H54 (cell line): ENCODE measurements around the gene GRB2.
"Not testable (repeated sequence)": the region's sequence is repeated elsewhere in the genome, so short reads cannot be mapped to it uniquely, and the experiment has no call there.

Experiments used
- DNase-seq: peaks from one replicate; pipeline ENCODE4 v3.0.0; 2011; ENCODE audit warnings: low spot score, mixed read lengths; ENCODE audit not compliant: insufficient read length
- FAIRE-seq: peaks from 3 replicates; lab custom pipeline; 2011; peaks lifted over from hg19 to GRCh38; lab: Jason Lieb, UNC
- POLR2A ChIP-seq: IDR thresholded peaks from 2 replicates; pipeline ENCODE4 v1.6.1; 2011; ENCODE audit warnings: low read depth, mild to moderate bottlenecking, low read length

GRB2 gene

DNA sequence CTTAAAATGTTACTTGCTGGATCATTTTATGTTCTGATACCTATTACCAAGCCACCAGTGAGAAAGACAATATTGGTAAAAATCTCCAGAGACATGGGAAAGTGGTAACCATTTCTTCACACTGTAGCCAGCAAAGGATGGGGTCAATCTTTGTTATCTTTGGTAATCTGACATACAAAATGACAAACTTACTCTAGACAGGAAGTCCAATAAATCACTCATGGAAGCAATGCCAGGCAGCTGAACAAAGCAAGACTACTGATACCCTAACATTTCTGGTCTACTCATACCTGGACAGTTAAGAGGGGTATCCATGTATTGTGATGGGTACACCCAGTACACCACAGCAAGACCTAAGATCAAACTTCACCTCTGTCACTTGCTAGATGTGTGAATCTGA lies 19.0 kb downstream of the GRB2 start:
- TF ChIP-seq POLR2A = no peak
- no peak for FAIRE-seq

DNA sequence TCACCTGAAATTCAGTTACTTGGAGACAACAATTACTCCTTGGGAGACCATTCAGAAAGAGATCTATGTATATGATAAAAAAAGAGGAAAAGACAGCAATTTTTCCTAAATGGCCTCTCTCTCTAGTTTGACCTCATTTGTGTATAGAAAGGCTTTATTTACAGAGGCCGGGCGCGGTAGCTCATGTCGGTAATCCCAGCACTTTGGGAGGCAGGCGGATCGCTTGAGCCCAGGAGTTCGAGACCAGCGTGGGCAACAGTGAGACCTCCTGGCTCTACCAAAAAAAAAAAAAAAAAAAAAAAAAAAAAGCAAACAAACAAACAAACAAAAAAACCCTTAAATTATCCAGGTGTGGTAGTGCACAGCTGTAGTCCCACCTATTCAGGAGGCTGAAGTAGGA lies 20.7 kb downstream of the GRB2 start:
- DNase-seq = no peak
- FAIRE-seq = no peak
- no peak for TF ChIP-seq POLR2A

More for the DNA sequence above, 19.0 kb downstream of the GRB2 start:
- no peak for DNase-seq

DNA sequence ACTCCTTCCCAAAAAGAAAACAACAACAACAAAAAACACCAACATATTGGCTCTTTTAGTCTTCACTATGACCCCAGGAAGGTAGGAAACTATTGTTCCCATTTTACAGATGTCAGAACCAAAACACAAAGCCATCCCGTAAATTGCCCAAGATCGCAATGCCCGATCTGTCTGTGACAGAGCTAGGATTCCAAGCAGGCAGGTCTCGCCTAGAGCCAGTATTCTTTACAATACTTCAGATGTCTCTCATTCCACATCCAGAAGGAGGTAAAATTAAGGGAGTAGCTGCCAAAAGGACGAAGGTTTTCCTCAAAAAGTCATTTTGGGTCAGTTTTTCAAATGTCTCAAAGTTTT lies 21.7 kb downstream of the GRB2 start:
- TF ChIP-seq POLR2A = no peak
- FAIRE-seq (no peak), DNase-seq (no peak)

DNA sequence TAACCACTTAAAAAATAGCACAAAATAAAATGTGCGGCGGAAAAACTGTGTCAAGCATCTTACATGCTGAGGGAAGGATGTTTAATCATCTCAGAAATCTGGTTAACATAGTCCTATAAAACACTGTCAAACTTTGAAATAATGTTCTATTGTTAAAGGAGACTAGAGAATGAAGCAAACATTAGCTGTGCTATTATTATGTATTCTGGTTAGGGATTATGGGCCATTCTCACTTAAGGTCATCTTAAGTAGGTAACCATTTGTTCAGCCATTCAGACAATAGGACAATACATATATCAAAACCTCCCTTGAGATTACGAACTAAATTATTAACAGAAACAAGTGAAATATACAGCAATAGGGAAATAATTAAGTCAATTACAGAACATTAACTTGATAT lies 24.7 kb downstream of the GRB2 start:
- DNase-seq (no peak), FAIRE-seq (no peak)
- TF ChIP-seq POLR2A = no peak

DNA sequence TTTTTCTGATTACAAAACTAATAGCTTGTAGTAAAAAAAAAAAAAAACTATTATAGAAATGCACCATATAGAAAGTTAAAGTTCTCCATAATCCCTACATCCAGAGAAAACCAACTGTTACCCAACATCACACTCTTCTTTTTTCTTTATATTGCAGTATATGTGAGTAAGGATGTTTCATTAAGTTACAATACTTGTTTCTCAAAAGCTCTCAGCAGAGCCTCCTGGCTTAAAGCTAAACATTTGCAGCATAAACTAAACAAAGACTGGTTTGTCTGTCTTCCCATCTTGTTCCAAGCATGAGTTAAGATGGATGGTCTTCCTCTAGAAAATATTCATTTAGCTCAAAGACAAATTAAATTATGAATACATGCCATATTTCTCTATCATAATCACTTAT lies 25.2 kb downstream of the GRB2 start:
- no peak for DNase-seq
- no peak for TF ChIP-seq POLR2A
- no peak for FAIRE-seq

DNA sequence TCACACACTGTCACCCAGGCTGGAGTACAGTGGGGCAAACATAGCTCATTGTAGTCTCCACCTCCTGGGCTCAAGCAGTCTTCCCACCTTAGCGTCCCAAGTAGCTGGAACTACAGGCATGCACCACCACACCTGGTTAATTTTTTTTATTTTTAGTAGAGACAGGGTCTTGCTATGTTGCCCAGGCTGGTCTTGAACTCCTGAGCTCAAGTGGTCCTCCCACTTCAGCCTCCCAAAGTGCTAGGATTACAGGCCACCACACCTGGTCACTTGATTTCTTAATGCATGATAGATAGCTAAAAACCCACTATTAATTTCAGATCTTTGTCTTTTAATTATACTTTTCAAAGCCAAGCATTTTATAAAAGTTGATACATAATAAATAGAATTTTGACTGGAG lies 26.1 kb downstream of the GRB2 start:
- DNase-seq, FAIRE-seq: not testable (repeated sequence)

DNA sequence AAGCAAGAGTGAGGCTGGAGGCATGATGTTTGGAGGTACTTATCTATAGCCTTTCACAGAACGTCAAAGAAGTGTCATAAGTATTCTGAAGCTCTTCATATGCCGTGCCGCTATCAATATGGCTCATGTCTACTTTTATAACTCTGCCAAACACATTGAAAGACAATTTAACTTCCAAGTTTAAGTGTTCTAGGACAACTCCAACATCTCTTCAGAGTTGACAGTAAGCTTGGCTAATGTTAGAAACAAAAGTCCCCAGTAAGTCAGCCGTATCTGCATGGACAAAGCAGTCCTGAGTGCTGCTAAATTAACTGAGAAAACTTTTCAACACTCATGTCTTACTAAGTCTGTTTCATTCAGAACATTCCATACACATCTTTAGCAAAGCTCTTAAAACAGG lies 32.2 kb downstream of the GRB2 start:
- TF ChIP-seq POLR2A = no peak
- DNase-seq (no peak), FAIRE-seq (no peak)

DNA sequence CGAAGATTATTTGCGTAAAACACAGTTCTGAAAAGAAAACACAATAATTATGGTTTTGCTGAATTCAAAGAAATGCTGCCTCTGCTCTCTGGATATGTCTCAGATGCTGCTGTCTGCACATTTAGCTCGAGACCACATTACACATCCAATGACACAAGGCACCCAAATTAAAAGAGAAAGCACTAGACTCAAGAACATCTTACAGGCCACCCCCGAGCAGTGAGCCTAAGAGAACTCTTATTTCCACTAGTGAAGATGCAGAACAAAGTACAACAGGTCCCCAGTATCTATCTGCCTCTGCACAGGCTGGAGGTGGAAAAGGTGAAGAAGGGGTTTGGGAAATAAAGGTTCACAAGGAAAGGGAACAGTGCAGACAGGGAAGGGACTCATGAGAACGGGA lies 33.5 kb downstream of the GRB2 start:
- FAIRE-seq (no peak), DNase-seq (no peak)
- no peak for TF ChIP-seq POLR2A

DNA sequence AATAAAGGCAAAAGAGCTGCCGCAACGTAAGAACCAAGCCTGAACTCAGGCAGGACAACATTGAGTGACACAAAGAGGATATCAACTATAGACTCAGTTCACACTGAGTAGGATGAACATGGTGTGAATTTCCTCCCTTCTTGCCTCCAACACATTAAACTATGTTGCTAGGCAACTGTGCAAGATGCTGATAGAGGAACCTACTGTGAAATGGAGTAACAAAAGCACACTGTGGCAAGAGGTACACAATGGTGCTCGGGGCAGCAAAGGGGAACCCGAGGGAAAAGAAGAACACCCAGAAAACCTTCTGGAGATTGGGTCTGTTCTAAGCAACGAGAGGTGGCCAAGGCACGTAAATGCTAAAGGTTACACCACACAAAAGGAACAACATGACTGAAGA lies 34.1 kb downstream of the GRB2 start:
- TF ChIP-seq POLR2A = no peak
- DNase-seq = no peak
- FAIRE-seq = no peak

DNA sequence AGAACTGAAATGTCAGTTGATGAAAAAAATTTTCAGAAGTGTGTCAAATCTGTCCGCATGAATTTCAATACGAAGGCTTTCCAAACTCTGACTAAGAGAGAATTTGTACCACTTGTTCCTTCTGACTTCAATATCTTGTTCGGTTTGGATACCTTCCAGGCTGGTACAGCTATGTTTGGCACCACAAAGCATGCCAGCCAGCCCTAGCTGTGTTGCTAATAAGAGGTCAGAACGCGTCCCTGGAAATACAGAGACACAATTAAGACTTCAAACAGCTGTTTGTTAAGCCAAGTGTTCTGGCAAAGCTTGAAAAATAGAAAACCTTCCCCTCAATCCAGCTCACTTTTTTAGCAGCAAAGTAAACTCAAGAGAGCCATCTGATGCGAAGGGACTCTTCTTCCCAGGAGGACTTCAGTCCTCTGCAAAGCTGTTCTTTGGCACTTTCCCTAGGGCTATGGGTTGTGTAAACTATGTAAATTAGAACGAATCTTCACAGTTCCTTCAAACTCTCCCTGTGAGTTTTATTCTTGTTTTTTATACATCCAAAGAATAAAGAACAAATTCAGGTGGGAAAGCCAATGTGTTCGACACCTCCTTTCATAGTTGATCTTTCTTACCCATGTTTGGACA lies 35.1 kb downstream of the GRB2 start:
- TF ChIP-seq POLR2A = no peak
- FAIRE-seq (no peak), DNase-seq (no peak)

DNA sequence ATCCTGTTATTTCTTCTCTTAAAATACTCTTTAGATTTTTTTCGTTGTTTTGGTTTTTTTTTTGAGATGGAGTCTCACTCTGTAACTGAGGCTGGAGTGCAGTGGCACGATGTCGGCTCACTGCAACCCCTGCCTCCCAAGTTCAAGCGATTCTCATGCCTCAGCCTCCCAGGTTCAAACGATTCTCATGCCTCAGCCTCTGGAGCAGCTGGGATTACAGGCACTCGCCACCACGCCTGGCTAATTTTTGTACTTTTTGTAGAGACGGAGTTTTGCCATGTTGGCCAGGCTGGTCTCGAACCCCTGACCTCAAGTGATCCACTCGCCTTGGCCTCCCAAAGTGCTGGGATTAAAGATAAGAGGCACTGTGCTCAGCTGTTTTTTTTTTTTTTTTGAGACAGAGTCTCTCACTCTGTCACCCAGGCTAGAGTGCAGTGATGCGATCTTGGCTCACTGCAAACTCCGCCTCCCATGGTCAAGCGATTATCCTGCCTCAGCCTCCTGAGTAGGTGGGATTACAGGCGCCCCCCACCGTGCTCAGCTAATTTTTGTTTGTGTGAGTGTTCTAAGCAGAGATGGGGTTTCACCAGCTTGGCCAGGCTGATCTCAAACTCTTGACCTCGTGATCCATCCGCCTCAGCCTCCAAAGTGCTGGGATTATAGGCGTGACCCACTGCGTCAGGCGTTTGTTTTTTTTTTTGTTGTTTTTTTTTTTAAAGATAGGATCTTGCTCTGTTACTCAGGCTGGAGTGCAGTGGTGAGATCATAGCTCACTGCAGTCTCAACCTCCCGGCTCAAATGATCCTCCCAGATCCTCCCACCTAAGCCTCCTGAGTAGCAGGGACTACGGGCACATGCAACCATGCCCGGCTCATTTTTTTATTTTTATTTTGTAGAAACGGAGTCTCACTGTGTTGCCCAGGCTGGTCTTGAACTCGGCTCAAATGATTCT lies 37.4 kb downstream of the GRB2 start:
- peak; percentile 65 for FAIRE-seq
- not testable (repeated sequence) for DNase-seq

DNA sequence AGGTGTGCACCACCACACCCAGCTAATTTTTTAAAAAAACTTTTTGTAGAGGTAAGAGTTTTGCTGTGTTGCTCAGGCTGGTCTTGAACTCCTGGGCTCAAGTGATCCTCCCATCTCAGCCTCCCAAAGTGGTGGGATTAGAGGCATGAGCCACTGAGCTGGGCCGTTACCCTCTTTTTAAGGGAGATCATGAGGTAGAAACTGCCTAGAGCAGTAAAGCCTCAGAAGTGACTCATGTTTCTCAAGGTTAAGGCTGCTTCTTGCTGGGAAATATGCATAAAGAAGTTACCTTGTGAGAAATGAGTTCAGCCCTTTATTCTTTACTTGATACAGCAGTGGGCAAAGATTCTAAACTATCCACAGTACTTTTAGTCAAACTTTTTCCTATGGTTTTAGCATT lies 38.2 kb downstream of the GRB2 start:
- FAIRE-seq = peak; percentile 77
- TF ChIP-seq POLR2A = no peak
- peak; percentile 26 for DNase-seq

DNA sequence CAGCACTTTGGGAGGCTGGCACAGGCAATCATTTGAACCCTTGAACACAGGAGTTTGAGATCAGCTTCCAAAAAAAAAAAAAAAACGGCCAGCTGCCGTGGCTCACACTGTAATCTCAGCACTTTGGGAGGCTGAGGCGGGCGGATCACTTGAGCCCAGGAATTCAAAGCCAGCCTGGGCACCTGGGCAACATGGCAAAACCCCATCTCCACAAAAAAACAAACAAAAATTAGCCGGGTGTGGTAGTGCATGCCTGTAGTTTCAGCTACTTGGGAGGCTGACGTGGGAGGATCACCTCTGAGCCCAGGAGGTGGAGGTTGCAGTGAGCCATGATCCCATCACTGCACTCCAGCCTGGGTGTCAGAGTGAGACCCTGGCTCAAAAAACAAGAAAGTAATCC lies 39.0 kb downstream of the GRB2 start:
- no peak for DNase-seq
- TF ChIP-seq POLR2A = no peak
- FAIRE-seq = no peak

DNA sequence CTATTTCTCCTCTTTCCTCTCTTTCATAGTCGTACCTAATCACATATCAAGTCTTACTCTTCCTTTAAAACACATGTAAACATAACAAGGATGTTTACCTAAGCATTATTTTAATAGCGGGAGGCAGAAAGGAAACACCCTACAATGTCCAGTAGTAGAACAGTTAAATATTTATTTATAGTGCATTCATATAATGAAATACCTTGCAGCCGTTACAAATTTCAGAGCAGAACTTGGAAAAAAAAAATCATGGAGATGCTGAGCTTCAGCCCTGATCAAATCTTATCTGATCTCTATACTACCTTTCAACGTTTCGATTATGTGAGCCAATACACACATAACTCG lies 39.6 kb downstream of the GRB2 start:
- TF ChIP-seq POLR2A = no peak
- no peak for FAIRE-seq

More for the DNA sequence above, 39.6 kb downstream of the GRB2 start:
- no peak for DNase-seq
